ENCODE data around the gene CBR4.
"Not testable (repeated sequence)": the region's sequence is repeated elsewhere in the genome, so short reads cannot be mapped to it uniquely, and the experiment has no call there.

Gene CBR4

GRCh38 chr4:168995537-168996295 is 14.3 kb downstream of the CBR4 start:
- H3K4me3 ChIP-seq (ENCODE audit: low read depth, low read length), result no peak overlapping the region

- H3K4me3 ChIP-seq (ENCODE audit: low read depth, low read length), result no peak overlapping the region
These were observed 15.1 kb downstream of the CBR4 start for GRCh38 chr4:168994958-168995357.

DNA sequence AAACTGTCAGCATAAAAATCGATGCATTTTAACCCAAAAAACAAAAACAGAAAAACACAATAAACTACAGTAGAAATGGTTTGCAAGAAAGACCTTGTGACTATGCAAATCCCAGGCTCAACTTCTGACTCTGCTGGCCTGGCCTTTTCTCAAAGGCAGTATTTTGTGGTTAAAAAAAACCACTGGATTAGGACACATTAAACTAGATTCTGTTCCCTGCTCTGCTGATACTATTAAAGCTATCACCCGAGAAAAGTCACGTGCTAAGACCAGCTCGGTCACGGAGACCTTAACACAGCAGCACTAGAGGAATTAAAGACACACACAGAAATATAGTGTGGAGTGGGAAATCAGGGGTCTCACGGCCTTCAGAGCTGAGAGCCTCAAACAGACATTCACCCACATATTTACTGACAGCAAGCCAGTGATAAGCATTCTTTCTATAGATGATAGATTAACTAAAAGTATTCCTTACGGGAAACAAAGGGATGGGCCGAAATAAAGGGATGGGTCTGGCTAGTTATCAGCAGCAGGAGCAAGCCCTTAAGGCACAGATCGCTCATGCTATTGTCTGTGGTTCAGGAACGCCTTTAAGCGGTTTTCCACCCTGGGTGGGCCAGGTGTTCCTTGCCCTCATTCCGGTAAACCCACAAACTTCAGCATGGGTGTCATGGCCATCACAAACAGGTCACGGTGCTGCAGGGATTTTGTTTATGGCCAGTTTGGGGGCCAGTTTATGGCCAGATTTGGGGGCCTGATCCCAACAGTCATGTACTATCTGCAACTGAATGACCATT is 16.1 kb downstream of the CBR4 start:
- no peak overlapping the region for H3K4me3 ChIP-seq (ENCODE audit: low read depth, low read length)

- not testable (repeated sequence) for H3K4me3 ChIP-seq (ENCODE audit: low read depth, low read length)
These were observed 17.0 kb downstream of the CBR4 start for GRCh38 chr4:168992952-168993482.

DNA sequence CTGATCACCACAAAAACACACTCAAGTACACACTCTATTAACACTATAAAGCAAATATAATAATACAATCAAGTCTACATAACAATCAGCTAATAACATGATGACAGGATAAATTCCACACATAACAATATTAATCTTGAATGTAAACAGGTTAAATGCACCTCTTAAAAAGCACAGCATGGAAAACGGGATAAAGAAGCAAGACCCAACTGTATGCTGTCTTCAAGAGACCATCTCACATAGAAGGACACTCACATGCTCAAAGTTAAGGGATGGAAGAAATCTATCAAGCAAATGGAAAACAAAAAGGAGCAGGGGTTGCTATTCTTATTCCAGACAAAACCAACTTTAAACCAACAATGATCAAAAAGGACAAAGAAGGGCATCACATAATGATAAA is 28.1 kb downstream of the CBR4 start:
- no peak overlapping the region for H3K4me3 ChIP-seq (ENCODE audit: low read depth, low read length)

DNA sequence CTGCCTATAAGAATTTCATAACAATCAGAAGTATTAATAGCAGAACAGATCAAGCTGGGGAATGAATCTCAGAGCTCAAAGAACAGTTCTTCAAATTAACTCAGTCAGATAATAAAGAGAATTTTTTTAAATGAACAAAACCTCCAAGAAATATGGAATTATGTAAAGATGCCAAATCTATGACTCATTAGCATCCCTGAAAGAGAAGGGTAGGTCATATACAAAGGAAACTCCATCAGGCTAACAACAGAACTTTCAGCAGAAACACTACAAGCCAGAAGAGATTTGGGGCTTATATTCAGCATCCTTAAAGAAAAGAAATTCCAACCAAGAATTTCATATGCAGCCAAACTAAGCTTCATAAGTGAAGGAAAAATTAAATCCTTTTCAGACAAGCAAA is 28.6 kb downstream of the CBR4 start:
- no peak overlapping the region for H3K4me3 ChIP-seq (ENCODE audit: low read depth, low read length)

GRCh38 chr4:168979338-168979737 is 30.7 kb downstream of the CBR4 start:
- H3K4me3 ChIP-seq (ENCODE audit: low read depth, low read length), result no peak overlapping the region

GRCh38 chr4:168978001-168978700 is 31.9 kb downstream of the CBR4 start:
- H3K4me3 ChIP-seq (ENCODE audit: low read depth, low read length), result no peak overlapping the region

- no peak overlapping the region for H3K4me3 ChIP-seq (ENCODE audit: low read depth, low read length)
These were observed 37.5 kb downstream of the CBR4 start for GRCh38 chr4:168972596-168972995.

DNA sequence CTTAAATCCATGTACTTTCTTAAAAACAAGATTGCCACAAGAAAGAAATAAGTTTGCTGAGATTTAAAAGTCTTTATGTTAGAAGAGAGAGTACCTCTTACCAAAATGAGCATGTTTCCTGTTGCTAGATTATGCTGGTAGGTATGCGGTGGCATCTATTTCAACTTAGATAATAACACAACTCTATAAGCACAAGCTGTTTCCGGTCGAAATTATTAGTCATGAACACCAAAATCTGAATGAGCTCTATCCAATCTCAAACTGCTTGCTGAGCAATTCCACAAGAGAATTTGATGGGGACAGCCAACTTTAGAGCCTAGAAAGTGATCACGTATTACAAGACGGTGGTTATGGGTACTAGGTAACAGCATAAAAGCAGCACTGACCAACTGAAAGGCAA is 49.3 kb downstream of the CBR4 start:
- H3K4me3 ChIP-seq (ENCODE audit: low read depth, low read length), result no peak overlapping the region

GRCh38 chr4:168955674-168956073 is 54.4 kb downstream of the CBR4 start:
- no peak overlapping the region for H3K4me3 ChIP-seq (ENCODE audit: low read depth, low read length)

DNA sequence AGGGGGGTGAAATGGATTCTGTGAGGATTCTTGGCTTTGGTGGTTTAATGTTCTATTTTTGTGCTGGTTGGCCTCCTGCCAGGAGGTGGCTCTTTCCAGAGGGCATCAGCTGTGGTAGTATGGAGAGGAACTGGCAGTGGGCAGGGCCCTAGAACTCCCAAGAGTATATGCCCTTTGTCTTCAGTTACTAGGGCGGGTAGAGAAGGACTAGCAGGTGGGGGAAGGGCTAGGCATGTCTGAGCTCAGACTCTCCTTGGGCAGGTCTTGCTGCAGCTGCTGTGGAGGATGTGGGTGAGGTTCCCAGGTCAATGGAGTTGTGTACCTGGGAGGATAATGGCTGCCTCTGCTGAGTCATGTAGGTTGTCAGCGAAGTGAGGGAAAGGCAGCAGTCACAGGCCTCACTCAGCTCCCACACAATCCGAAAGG is 57.2 kb downstream of the CBR4 start:
- H3K4me3 ChIP-seq (ENCODE audit: low read depth, low read length), result not testable (repeated sequence)

DNA sequence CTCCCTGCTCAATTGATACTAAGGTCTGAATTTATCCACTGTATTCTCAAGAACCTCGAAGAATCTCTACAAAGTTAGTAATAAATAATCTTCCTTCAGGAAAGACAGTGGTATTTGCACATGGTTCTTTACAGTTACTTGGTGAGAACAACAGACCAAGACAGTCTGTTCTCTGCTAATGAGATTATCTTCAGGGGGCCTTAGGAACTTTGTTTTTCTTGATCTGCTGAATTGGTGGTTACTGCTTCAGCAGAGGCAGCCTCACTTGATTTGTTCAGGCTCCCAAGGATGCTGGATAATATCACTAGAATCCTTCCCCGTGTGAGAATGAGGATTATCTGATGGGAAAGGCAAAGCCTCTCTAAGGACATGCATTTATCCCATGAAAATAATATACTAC is 64.8 kb downstream of the CBR4 start:
- no peak overlapping the region for H3K4me3 ChIP-seq (ENCODE audit: low read depth, low read length)

GRCh38 chr4:168942985-168943384 is 67.1 kb downstream of the CBR4 start:
- no peak overlapping the region for H3K4me3 ChIP-seq (ENCODE audit: low read depth, low read length)

All from iPS-11a (cell line).